ENCODE results near the gene SLC25A33. TPM values are rescaled to one million over a fixed set of nuclear protein-coding genes. Genes with fewer than 3 reads are reported as not detected.
A peak's percentile ranks its signal among the peaks of the same experiment; 100 is the strongest.

Gene SLC25A33
- total RNA-seq, 1 donor from 2014 or later: 4.6 TPM

DNA sequence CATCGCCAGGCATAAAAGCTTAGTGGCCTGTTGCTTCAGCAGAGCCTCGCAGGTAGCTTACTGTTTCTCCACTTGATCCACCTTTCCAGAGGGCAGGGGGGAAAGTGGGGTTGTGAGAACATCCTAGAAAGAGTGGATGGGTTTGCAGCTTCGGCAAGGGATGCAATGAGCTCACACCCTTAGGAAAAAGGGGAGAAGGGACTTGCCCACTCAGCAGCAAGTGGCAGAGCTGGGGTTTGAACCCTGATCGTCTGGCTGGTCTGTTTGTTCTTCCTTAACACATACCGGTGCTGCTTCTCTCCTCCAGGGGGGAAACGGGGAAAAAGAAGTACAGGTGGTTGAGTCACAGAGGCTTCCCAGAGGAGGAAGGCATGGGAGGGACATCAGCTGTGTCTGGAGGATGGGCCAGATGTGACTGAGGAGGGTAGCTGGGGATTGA is 50.5 kb downstream of the SLC25A33 start:
- H3K4me3 Mint-ChIP-seq (ENCODE audit: unreplicated experiment): peak overlapping the region; percentile 90
- H3K27me3 Mint-ChIP-seq (ENCODE audit: unreplicated experiment): peaks cover 12% of the 10 kb centered on the region
- peaks cover 13% of the 10 kb centered on the region for H3K9me3 Mint-ChIP-seq (ENCODE audit: unreplicated experiment)
- H3K4me1 Mint-ChIP-seq (ENCODE audit: low read depth, unreplicated experiment): peaks cover 25% of the 10 kb centered on the region
- H3K36me3 Mint-ChIP-seq (ENCODE audit: unreplicated experiment): no peaks in the 10 kb centered on the region
- TF ChIP-seq, protein P1, sequence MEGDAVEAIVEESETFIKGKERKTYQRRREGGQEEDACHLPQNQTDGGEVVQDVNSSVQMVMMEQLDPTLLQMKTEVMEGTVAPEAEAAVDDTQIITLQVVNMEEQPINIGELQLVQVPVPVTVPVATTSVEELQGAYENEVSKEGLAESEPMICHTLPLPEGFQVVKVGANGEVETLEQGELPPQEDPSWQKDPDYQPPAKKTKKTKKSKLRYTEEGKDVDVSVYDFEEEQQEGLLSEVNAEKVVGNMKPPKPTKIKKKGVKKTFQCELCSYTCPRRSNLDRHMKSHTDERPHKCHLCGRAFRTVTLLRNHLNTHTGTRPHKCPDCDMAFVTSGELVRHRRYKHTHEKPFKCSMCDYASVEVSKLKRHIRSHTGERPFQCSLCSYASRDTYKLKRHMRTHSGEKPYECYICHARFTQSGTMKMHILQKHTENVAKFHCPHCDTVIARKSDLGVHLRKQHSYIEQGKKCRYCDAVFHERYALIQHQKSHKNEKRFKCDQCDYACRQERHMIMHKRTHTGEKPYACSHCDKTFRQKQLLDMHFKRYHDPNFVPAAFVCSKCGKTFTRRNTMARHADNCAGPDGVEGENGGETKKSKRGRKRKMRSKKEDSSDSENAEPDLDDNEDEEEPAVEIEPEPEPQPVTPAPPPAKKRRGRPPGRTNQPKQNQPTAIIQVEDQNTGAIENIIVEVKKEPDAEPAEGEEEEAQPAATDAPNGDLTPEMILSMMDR (IDR thresholded peaks at IDR 0.05; ENCODE audit: partially characterized antibody, unreplicated experiment): no peak
- no peak for DNase-seq
- peak overlapping the region; percentile 83 for H3K27ac Mint-ChIP-seq (ENCODE audit: unreplicated experiment)

DNA sequence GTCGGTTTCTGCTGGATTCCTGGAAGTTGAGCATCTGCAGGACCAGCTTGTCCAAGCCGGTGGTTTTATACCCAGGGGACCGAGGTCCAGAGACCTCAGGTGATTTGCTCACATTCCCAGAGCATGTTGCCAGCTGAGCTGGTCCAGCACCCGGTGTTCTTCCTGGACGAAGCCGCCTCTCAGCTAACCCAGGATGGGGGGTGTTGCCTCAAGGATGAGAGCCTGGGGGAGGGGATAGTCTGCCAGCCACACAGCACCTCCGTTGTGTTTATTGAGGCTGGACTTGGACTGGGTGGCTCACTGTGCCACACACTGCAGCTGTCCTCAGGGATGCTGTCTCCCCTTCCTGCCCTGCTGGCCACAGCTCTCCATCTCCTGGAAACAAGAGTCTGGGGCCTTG is 50.9 kb downstream of the SLC25A33 start:
- Mint-ChIP-seq H3K4me3 (ENCODE audit: unreplicated experiment) (peak overlapping the region; percentile 90), H3K27ac (ENCODE audit: unreplicated experiment) (peak overlapping the region; percentile 83), H3K27me3 (ENCODE audit: unreplicated experiment) (peaks cover 12% of the 10 kb centered on the region), H3K36me3 (ENCODE audit: unreplicated experiment) (no peaks in the 10 kb centered on the region), H3K4me1 (ENCODE audit: low read depth, unreplicated experiment) (peaks cover 25% of the 10 kb centered on the region), H3K9me3 (ENCODE audit: unreplicated experiment) (peaks cover 13% of the 10 kb centered on the region)
- TF ChIP-seq, protein P1 (IDR thresholded peaks at IDR 0.05; ENCODE audit: partially characterized antibody, unreplicated experiment): no peak
- DNase-seq: no peak

DNA sequence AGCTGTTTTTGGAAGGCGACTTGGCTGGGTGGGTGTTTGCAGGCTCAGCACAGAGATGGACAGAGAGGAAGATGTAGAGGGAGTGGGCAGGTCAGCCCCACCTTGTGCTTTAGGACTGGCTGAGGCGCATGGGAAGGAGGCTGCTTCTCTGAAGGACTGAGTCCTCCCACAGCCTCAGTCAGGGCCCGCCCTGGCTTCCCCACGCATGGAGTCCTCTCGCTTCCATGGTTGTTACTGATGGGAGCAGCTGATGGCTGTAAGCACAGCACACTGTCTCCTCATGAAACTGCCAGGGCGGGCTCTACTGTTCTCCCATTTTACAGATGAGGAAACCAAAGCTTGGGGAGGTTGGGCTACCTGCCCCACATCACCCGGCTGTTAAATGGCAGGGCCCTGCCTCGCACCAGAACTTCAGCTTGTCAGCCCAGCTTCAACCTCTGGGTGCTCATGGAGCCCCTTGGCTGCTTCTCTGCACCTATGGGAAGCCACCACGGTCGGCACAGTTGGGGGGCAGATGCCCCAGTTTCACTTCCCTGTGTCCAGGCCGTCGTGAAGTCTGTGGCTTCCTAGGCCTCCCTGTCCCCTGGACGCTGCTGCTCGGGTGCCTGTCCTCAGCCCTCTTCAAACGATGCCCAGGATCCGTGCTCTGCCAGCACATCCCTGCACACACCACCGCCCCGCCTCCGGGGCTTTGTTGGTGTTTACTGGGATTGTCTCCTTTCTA is 51.8 kb downstream of the SLC25A33 start:
- H3K36me3 Mint-ChIP-seq (ENCODE audit: unreplicated experiment): no peaks in the 10 kb centered on the region
- H3K27ac Mint-ChIP-seq (ENCODE audit: unreplicated experiment): peak overlapping the region; percentile 83
- H3K27me3 Mint-ChIP-seq (ENCODE audit: unreplicated experiment): peaks cover 12% of the 10 kb centered on the region
- peaks cover 13% of the 10 kb centered on the region for H3K9me3 Mint-ChIP-seq (ENCODE audit: unreplicated experiment)
- peaks cover 27% of the 10 kb centered on the region for H3K4me1 Mint-ChIP-seq (ENCODE audit: low read depth, unreplicated experiment)
- no peak for DNase-seq
- TF ChIP-seq, protein P1 (IDR thresholded peaks at IDR 0.05; ENCODE audit: partially characterized antibody, unreplicated experiment): no peak
- peak overlapping the region; percentile 76 for H3K4me3 Mint-ChIP-seq (ENCODE audit: unreplicated experiment)

DNA sequence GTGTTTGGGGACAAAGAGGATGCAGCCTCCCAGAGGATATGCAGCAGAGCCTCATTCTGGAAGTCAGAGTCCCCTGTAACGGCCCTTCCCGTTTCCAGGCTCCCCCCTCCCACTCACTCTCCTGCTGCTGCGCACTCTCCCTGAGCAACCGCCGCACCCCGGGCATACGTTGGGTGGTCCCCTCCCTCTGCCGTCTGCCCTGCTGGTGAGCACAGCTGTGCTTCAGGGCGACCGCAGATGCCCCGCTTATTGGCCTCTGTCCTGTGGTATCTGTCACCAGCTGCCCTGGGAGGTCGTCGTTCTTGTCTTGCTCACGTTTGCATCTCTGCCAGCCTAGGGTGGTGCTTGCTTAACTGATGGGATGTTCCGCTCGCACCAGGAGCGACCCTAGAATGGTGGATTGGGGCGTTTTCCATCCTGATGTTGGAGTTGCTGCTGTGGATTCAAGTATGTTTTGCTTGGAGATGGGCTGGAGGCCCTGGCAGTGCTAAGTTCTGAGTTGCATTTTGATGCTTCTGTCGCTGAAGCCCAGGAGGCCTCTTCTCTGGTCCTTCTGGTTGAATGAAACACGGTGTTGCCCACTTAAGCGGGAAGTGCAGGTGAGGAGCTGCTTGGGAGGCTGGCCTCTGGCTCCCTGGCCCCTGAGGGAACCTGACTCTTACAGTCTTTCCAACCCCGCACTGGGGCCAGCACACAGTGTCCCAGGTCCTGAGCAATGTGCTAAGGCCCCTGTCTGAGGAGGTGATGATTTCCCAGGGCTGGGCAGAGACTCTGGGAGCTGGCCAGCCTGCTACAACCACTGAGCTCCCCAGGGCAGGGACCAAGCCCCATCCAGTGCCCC is 52.6 kb downstream of the SLC25A33 start:
- TF ChIP-seq, protein P1 (IDR thresholded peaks at IDR 0.05; ENCODE audit: partially characterized antibody, unreplicated experiment): no peak
- Mint-ChIP-seq H3K4me1 (ENCODE audit: low read depth, unreplicated experiment) (peaks cover 33% of the 10 kb centered on the region), H3K4me3 (ENCODE audit: unreplicated experiment) (peak overlapping the region; percentile 76), H3K9me3 (ENCODE audit: unreplicated experiment) (peaks cover 13% of the 10 kb centered on the region), H3K27ac (ENCODE audit: unreplicated experiment) (peak overlapping the region; percentile 83), H3K27me3 (ENCODE audit: unreplicated experiment) (peaks cover 12% of the 10 kb centered on the region), H3K36me3 (ENCODE audit: unreplicated experiment) (no peaks in the 10 kb centered on the region)
- peak; percentile 74 for DNase-seq
